C1 segment of cervical spinal cord (tissue), 14 donors: ENCODE results near the gene SPAM1.
A peak's percentile ranks its signal among the peaks of the same experiment; 100 is the strongest.
"Not testable (repeated sequence)": the region's sequence is repeated elsewhere in the genome, so short reads cannot be mapped to it uniquely, and the experiment has no call there.

Experiments
- DNase-seq, 14 donors: peaks; one replicate each; lab custom pipeline; 2025; lab: John Stamatoyannopoulos, UW

Gene SPAM1

DNA sequence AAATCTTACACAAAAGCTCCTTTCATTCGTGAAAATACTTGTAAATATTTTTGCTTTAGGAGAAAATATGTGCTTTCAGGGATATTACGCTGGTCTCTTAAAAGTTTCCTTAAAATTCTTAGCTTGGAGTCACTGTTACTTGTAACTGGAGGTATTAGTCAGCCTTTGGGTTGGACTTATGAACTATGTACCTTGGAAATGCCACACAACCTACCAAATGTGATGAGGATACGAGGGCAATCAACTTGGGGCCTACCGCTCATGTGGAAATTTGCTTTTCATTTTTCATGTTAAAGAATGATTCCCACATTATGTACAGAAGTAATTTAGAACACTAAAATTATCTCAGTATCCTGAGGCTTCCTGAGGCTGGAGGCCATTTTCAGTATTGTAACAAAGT, 23.1 kb downstream of the SPAM1 start:
- no peak for DNase-seq

GRCh38 chr7:123958186-123958703, 33.2 kb downstream of the SPAM1 start:
- no peak for DNase-seq

- DNase-seq: no peak
These were observed 36.7 kb downstream of the SPAM1 start for GRCh38 chr7:123961771-123962170.

DNA sequence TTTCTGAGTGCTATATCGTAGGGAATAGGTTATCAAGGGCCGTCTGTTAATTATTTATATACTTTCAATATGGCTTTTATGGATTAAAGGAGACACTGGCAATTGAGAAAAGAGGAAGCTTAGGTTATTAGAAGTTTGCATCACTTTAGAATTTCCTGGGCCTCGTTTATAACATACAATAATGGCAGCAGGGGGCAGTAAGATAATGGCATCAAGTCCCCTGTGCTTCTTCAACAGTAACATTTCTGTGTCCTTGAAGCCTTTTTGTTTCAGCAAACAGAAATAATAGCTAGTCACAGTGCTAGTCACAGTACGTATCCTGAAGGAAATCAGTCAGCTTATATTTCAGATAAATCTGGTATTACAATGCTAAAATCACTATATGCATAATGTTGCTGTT, 41.9 kb downstream of the SPAM1 start:
- DNase-seq: peak in 1 of 14 donors; percentile 9

DNA sequence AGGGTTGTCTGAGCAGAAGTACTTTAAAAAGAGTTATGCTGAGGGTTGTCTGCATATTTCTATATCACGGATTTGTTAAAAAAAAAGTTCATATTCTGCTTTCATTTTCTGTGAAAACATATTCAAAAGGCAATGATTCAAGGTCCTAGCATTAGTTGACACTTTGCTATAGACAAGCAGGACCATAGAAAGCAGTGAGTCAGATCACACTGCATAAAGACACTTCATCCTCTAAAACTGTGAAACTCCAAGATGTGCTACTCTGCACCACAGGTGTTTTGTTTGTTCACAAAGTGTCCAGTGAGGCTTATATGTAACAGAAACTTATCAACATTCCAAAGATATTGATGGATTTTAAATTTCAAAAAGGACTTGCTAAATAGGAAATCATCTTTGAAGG, 47.0 kb downstream of the SPAM1 start:
- no peak for DNase-seq

- no peak for DNase-seq
These were observed 47.8 kb downstream of the SPAM1 start for GRCh38 chr7:123972831-123973230.

DNA sequence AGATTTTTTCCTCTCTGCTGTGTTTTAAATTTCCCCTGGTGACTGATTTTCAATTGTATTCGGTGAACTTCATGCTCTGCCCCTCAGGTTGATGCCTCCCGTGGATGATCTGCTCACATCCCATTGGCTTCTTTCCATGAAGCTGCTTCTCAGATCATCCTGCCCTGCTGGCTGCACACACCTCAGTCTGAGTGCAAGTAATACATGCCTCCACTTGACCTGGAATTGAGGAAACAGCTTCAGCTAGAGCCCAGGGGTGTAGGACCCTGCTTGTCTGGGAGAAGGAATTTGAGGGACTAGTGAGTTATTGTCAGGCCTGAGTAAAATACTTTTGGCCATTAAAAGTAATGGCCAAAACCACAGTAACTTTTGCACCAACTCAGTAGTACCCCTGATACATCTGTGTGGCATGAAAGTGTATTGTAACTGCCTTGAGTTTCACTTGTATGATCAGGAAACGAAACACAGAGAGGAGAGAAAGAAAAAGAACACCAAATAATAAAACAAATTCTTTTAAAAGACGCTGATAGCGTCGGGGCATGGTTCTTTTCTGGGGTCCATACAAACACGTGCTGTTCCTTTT, 49.4 kb downstream of the SPAM1 start:
- DNase-seq: no peak

GRCh38 chr7:123975084-123975483, 50.0 kb downstream of the SPAM1 start:
- DNase-seq: no peak

DNA sequence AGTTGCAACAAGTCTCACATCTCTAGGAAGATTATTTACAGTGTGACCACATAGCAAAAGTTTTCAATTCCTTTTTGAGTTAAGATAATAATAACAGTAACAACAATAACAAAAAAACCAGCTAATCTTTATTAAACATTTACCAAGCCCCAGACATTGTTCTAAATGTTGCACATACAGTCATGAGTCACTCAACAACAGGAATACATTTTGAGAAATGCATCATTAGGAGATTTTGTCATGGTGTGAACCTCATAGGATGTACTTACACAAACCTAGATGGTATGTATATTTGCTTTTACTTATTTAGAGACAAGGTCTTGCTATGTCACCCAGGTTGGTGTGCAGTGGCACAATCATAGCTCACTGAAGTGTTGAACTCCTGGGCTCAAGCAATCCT, 52.0 kb downstream of the SPAM1 start:
- no peak for DNase-seq

DNA sequence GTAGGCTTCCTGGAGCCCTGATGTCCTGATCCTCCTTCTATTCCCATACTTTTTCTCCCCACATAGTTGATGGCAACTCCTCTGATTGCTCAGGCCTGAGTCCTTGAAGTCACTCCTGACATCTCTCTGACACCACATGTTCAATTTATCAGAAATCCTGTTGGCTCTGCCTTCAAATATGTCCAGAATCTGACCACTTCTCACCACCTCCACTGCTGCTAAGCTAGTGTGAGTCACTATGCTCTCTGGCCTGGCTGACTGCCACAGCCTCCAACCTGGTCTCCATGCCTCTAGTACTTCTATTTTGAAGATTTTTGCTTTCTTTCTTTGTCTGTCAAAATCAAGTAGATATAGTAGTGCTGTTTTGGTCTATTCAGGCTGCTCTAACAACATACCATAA, 54.8 kb downstream of the SPAM1 start:
- no peak for DNase-seq

DNA sequence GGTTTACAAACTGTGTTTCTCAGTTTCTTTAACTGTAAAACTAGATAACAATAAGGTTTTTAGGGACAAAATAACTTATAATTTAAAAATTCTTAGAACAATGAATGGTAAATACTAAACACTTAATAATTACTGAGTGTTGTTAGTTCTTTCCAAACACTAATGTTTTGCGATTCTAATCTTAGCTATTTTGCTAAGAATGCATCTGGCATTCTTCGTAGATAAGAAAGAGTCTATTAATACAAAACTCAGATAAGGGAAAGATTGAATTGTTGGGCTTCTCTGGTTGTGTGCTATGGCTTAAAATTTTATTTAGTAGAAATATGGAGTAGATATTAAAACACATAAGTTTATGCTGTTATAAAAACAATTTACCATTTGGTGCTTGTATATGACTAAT, 62.4 kb downstream of the SPAM1 start:
- DNase-seq: no peak

GRCh38 chr7:123992913-123993518, 68.0 kb downstream of the SPAM1 start:
- DNase-seq: no peak

DNA sequence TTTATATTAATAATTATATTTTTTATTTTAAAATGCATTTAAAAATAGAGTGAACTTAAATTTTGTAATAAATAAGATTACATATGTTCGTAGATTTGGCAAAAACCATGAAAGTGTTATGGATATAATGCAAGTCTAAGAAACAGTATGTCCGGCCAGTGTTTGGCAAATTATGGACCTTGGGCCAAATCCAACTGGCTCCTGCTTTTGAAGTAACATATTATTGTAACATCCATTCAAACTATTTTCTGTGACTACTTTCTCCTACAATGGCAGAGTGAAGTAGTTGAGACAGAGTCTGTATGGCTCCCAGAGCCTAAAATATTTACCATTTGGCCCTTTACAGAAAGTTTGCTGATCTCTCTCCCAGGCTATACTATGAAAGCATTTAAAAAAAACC, 69.0 kb downstream of the SPAM1 start:
- no peak for DNase-seq

DNA sequence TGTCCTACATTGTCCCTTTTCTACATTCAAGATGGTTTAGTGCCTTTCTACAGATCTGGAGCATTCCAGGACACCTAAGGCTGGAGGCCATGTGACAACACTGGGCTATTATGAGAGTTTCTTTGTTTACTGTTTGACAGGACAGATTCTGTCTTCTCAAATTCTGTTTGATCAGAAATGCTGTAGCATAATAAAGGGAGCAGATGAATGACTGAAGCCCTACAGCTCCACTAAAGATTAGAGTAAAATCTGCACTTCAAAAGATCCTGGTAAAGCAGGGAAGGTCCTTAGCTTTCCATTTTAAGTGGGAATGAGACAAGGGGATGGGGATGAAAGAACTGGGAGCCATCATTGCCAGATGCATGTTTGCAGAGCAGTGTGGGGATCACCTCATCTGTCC, 69.4 kb downstream of the SPAM1 start:
- DNase-seq: peak in 2 of 14 donors; percentile 12 to 47

DNA sequence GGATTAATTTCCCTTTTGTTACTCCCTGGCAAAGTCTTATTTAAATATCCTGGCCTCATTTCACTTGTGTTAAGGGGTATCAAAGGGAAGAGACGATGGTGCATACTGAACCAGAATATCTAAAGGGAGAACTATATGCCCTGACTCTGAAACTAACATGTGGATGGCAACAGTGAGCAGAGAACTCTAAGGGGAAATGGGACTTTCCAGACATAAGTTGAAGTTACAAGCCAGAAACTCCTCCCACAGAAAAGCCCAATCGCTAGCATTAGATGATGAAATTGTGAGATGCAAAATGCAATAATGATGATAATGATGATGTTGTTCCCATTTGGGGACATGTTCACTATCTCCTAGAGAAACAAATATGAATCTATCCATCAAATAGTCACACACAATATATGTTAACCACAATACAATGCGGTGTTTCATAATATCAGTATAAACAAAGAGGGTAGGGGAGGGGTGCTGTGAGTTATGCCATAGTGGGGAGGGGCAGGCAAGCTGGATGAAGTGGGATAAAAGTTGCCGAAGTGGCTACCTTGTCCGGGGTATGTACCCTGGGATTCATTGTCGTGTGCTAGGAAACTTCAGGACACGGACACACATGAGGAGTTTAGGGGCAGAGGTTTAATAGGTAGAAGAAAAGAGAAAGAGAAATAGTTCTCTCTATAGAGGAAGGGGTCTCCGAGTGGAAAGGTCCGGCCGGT, 70.7 kb downstream of the SPAM1 start:
- peak in 1 of 14 donors; percentile 32 for DNase-seq

- no peak for DNase-seq
These were observed 71.2 kb downstream of the SPAM1 start for GRCh38 chr7:123996327-123996625.

GRCh38 chr7:123998921-123999320, 73.9 kb downstream of the SPAM1 start:
- DNase-seq: no peak

DNA sequence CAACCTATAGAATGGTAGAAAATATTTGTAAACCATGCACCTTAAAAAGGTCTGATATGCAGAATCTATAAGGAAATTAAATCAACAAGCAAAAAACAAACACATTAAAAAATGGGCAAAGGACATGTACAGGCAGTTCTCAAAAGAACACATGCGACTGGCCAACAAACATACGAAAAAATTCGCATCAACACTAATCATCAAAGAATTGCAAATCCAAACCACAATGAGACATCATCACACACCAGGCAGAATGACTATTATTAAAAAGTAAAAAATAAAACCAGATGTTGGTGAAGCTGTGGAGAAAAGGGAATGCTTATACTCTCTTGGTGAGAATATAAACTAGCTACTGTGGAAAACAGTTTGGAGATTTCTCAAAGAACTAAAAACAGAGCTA, 74.7 kb downstream of the SPAM1 start:
- no peak for DNase-seq

GRCh38 chr7:124008296-124008695, 83.3 kb downstream of the SPAM1 start:
- not testable (repeated sequence) for DNase-seq

DNA sequence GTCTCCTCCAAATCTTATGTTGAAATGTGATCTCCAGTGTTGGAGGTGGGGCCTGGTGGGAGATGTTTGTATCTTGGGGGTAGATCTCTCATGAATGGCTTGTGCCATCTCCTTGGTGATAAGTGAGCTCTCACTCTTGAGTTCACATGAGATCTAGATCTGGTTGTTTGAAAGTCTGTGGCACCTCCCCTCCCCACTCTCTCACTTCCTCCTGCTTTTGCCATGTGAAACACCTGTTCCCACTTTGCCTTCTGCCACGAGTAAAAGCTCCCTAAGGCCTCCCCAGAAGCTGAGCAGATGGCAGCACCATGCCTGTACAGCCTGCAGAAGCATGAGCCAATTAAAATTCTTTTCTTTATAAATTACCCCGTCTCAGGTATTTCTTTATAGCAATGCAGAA, 84.3 kb downstream of the SPAM1 start:
- no peak for DNase-seq
